Suprapubic skin (tissue), 4 donors: ENCODE measurements around the gene C14orf132.

ENCODE experiments used
- CTCF ChIP-seq, 2 donors: fragments of 200-600 bp in 1 of 2; fragments of 450-650 bp in 1 of 2; sonication (generic) in 1 of 2; IDR thresholded peaks; one replicate each; pipeline ENCODE4 v1.5.1; 2016 to 2019; ENCODE audit warnings: antibody characterized with exemption in 2 of 2, mild to moderate bottlenecking in 1 of 2, moderate library complexity in 1 of 2
- EP300 ChIP-seq: sonication (generic); formaldehyde crosslinking; IDR thresholded peaks from one replicate; pipeline ENCODE4 v1.6.1; 2017; ENCODE audit warnings: antibody characterized with exemption
- POLR2AphosphoS5 ChIP-seq, 3 donors: sonication (generic); formaldehyde crosslinking; IDR thresholded peaks; one replicate each; pipeline ENCODE4 v1.6.1; 2017; ENCODE audit warnings: antibody characterized with exemption in 3 of 3

- TF ChIP-seq EP300, result no peak
- no peak for TF ChIP-seq POLR2AphosphoS5 (IDR thresholded peaks at IDR 0.05)
- TF ChIP-seq CTCF (IDR thresholded peaks at IDR 0.05), result no peak
Measured at GRCh38 chr14:96094656-96095055, 55.5 kb downstream of the C14orf132 start.
